ENCODE results near the gene GRM1. TPM values are rescaled to one million over a fixed set of nuclear protein-coding genes. Genes with fewer than 3 reads are reported as not detected.

The GRM1 gene
- total and polyA plus RNA-seq, 12 donors = under 0.01 to 1.3 (median 0.07) TPM; not detected in 3

DNA sequence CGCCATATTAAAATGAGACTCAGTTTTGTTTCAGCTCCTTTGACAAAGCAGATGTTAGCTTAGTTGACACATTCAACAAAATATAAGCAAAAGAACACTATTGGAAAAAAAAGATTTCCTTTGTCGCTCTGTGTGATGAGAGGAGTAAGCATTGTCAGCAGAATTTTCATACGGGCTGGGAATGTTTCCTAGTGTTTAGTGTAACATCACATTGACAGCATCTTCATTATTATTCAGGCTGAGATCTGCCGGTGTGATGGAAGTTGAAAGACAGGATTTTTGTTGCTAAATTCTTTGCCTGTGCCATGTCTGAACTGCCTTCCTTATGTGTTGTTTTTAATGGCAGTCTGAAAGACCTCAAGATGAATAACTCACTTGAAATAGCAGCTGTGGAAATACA is 49.1 kb downstream of the GRM1 start:
- H3K27ac ChIP-seq = no peak overlapping the region
- H3K9me3 ChIP-seq (replicated peaks in 1 of 3) = no peaks in the 10 kb centered on the region
- H3K4me1 ChIP-seq (replicated peaks in 1 of 2) = no peaks in the 10 kb centered on the region
- no peak for TF ChIP-seq POLR2A (IDR thresholded peaks at IDR 0.05)
- TF ChIP-seq, protein P1, sequence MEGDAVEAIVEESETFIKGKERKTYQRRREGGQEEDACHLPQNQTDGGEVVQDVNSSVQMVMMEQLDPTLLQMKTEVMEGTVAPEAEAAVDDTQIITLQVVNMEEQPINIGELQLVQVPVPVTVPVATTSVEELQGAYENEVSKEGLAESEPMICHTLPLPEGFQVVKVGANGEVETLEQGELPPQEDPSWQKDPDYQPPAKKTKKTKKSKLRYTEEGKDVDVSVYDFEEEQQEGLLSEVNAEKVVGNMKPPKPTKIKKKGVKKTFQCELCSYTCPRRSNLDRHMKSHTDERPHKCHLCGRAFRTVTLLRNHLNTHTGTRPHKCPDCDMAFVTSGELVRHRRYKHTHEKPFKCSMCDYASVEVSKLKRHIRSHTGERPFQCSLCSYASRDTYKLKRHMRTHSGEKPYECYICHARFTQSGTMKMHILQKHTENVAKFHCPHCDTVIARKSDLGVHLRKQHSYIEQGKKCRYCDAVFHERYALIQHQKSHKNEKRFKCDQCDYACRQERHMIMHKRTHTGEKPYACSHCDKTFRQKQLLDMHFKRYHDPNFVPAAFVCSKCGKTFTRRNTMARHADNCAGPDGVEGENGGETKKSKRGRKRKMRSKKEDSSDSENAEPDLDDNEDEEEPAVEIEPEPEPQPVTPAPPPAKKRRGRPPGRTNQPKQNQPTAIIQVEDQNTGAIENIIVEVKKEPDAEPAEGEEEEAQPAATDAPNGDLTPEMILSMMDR (IDR thresholded peaks at IDR 0.05) = no peak
- H3K4me3 ChIP-seq = no peak overlapping the region
- no peak for DNase-seq
- H3K36me3 ChIP-seq (replicated peaks in 1 of 2) = no peaks in the 10 kb centered on the region
- WGBS, 4 donors = 71 to 82% (median 77%) methylated on average over 4 of the region's 4 CpGs
- intact Hi-C loops (cut with DNase I) = no loop called here
- H3K27me3 ChIP-seq = no peaks in the 10 kb centered on the region

DNA sequence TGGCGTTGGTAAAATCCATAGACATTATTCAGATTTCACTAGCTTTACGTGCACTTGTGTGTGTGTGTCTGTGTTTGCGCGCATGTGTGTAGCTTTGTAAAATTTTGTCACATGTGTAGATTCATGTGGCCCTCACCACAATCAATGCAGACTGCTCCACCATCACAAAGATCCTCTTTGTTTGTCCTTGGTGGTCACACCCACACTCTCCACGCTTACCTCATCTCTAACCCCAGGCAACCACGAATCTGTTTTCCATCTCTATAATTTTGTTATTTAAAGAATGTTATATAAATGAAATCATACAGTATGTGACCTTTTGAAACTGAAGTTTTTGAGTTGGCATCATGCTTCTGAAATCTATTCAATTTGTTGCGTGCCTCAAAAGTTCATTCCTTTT is 58.5 kb downstream of the GRM1 start:
- no peaks in the 10 kb centered on the region for H3K27me3 ChIP-seq
- H3K4me3 ChIP-seq = no peak overlapping the region
- no peaks in the 10 kb centered on the region for H3K9me3 ChIP-seq (replicated peaks in 1 of 3)
- DNase-seq = no peak
- no peaks in the 10 kb centered on the region for H3K4me1 ChIP-seq (replicated peaks in 1 of 2)
- no peak overlapping the region for H3K27ac ChIP-seq
- TF ChIP-seq, protein P1 (IDR thresholded peaks at IDR 0.05) = no peak
- TF ChIP-seq POLR2A (IDR thresholded peaks at IDR 0.05) = no peak
- intact Hi-C loops (cut with DNase I) = no loop called here
- 86 to 89% (median 88%) methylated on average over 7 of the region's 7 CpGs for WGBS, 4 donors
- H3K36me3 ChIP-seq (replicated peaks in 1 of 2) = no peaks in the 10 kb centered on the region

DNA sequence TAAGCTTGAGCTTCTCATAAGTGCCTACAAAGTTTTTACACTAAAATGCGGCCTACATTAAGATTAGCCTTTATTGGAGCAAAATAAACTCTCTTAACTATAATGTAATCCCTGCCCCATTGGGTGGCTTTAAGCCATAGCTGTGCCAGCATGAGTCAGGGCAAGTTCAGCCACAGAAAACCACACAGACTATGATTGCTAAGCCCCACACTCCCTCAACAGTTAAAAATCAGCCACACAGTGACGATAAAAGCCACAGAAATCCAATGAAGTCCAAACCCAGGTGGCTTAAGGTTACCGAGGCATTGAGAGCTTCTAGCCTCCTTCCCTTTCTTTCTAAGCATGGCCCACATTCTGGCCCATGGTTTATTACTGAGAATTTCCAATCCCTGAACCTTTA is 61.6 kb downstream of the GRM1 start:
- TF ChIP-seq, protein P1 (IDR thresholded peaks at IDR 0.05) = no peak
- no peak for TF ChIP-seq POLR2A (IDR thresholded peaks at IDR 0.05)
- H3K36me3 ChIP-seq (replicated peaks in 1 of 2) = no peaks in the 10 kb centered on the region
- intact Hi-C loops (cut with DNase I) = no loop called here
- no peaks in the 10 kb centered on the region for H3K27me3 ChIP-seq
- no peaks in the 10 kb centered on the region for H3K4me1 ChIP-seq (replicated peaks in 1 of 2)
- 78 to 86% (median 83%) methylated on average over 3 of the region's 3 CpGs for WGBS, 4 donors
- DNase-seq = no peak
- no peak overlapping the region for H3K27ac ChIP-seq
- H3K9me3 ChIP-seq (replicated peaks in 1 of 3) = no peaks in the 10 kb centered on the region
- H3K4me3 ChIP-seq = no peak overlapping the region

DNA sequence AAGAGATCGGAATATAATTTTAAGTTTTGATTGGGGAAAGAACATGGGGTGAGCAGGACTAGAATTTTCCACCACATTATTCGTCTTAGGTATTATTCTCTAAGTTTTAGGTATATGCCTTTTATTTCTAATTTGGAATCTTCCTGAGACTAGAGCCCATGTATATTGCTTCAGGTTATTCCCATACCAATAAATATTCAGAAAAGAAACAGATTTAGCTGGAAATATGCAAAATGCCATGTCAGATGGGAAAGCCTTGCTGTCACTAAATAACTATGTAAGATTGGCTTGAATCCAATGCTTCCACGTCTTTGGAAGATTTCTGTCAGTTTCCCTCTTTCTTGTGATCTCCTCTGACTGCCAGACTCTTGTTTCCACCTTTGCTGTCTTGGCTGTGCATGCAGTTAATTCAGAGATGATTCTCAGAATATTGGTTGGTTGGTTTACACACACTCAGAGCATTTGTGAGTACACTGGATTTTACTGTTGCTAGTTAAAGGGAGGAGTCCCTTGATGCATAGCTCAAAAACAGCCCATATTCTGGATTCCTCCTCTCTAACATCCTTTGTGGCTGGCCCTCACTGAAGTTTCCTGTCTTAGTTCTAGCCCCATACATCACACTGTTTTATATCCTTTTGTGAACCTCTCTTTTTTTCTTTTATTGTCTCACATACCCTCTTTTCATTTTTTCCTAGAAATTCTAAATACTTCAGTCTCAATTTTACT is 64.3 kb downstream of the GRM1 start:
- Histone ChIP-seq H3K4me3 (no peak overlapping the region), H3K4me1 (replicated peaks in 1 of 2) (no peaks in the 10 kb centered on the region), H3K27ac (no peak overlapping the region), H3K36me3 (replicated peaks in 1 of 2) (no peaks in the 10 kb centered on the region), H3K27me3 (no peaks in the 10 kb centered on the region), H3K9me3 (replicated peaks in 1 of 3) (no peaks in the 10 kb centered on the region)
- DNase-seq = no peak
- no peak for TF ChIP-seq POLR2A (IDR thresholded peaks at IDR 0.05)
- TF ChIP-seq, protein P1 (IDR thresholded peaks at IDR 0.05) = no peak
- intact Hi-C loops (cut with DNase I) = no loop called here
- 60 to 71% (median 69%) methylated on average over 3 of the region's 3 CpGs for WGBS, 4 donors

All from adrenal gland (tissue), 12 donors.